KBM-7 (cell line): ENCODE measurements around the gene KRT5.

Experiments
- DNase-seq: peaks from one replicate; pipeline ENCODE4 v3.0.0-alpha.2; 2015
- in situ Hi-C: fragments of 300-500 bp; cut with MboI; formaldehyde crosslinking; loops from 2 replicates; pipeline ENCODE4 v1.14.3; 2020; ENCODE audit warnings: low sequenced_read_pairs, low pct_unique_long_range_greater_than_20kb, mixed read lengths

Gene KRT5

GRCh38 chr12:52519826-52520662 lies at the start of gene KRT5:
TSS of gene KRT5 (minus strand) at chr12:52520394. CDS start at chr12:52520296, 98 bp downstream.
- DNase-seq, result no peak
- in situ Hi-C loops, result no loop called here

GRCh38 chr12:52568111-52568510 lies 47.9 kb upstream of the KRT5 start:
- in situ Hi-C loops, result no loop called here
- DNase-seq, result no peak

- no peak for DNase-seq
- in situ Hi-C loops, result no loop called here
These were observed 46.7 kb upstream of the KRT5 start for GRCh38 chr12:52566847-52567291.

- no peak for DNase-seq
These were observed 44.4 kb upstream of the KRT5 start for GRCh38 chr12:52564582-52564981.

GRCh38 chr12:52561880-52562449 lies 41.8 kb upstream of the KRT5 start:
- DNase-seq, result no peak
- in situ Hi-C loops, result no loop called here

More at GRCh38 chr12:52564582-52564981, 44.4 kb upstream of the KRT5 start:
- in situ Hi-C loops, result no loop called here

- in situ Hi-C loops, result no loop called here
- DNase-seq, result no peak
These were observed 39.8 kb upstream of the KRT5 start for GRCh38 chr12:52559979-52560378.

GRCh38 chr12:52558781-52559445 lies 38.7 kb upstream of the KRT5 start:
- DNase-seq, result no peak
- in situ Hi-C loops, result no loop called here

- in situ Hi-C loops, result no loop called here
- DNase-seq, result no peak
These were observed 37.3 kb upstream of the KRT5 start for GRCh38 chr12:52557476-52557875.

GRCh38 chr12:52555577-52555976 lies 35.4 kb upstream of the KRT5 start:
- DNase-seq, result no peak
- in situ Hi-C loops, result no loop called here

- in situ Hi-C loops, result no loop called here
- no peak for DNase-seq
These were observed 32.5 kb upstream of the KRT5 start, which contains the start of gene KRT71 for GRCh38 chr12:52552681-52553195. TSS of gene KRT71 (minus strand) at chr12:52553145. CDS start at chr12:52553077, 68 bp downstream.

- no peak for DNase-seq
- in situ Hi-C loops, result no loop called here
These were observed 31.9 kb upstream of the KRT5 start for GRCh38 chr12:52552055-52552454.

- DNase-seq, result no peak
- in situ Hi-C loops, result no loop called here
These were observed 31.1 kb upstream of the KRT5 start for GRCh38 chr12:52551216-52551865.

- DNase-seq, result no peak
- in situ Hi-C loops, result no loop called here
These were observed 25.9 kb upstream of the KRT5 start for GRCh38 chr12:52546126-52546525.

- no peak for DNase-seq
- in situ Hi-C loops, result no loop called here
These were observed 24.0 kb upstream of the KRT5 start for GRCh38 chr12:52543985-52544883.

- in situ Hi-C loops, result no loop called here
- DNase-seq, result no peak
These were observed 22.7 kb upstream of the KRT5 start for GRCh38 chr12:52542785-52543318.

GRCh38 chr12:52542157-52542556 lies 22.0 kb upstream of the KRT5 start:
- no peak for DNase-seq
- in situ Hi-C loops, result no loop called here

GRCh38 chr12:52541709-52542108 lies 21.5 kb upstream of the KRT5 start:
- DNase-seq, result no peak
- in situ Hi-C loops, result no loop called here

GRCh38 chr12:52540531-52540930 lies 20.3 kb upstream of the KRT5 start:
- in situ Hi-C loops, result no loop called here
- no peak for DNase-seq
